Measurements from ENCODE around the gene TSC22D1.

TSC22D1 gene

GRCh38 chr13:44385401-44385800, 190.7 kb downstream of the TSC22D1 start:
- no peak for DNase-seq (ENCODE audit: low spot score)

- no peak for DNase-seq (ENCODE audit: low spot score)
Measured at GRCh38 chr13:44384778-44385177, 191.4 kb downstream of the TSC22D1 start.

GRCh38 chr13:44383945-44384344, 192.2 kb downstream of the TSC22D1 start:
- DNase-seq (ENCODE audit: low spot score) = no peak

GRCh38 chr13:44382635-44383145, 193.4 kb downstream of the TSC22D1 start:
- no peak for DNase-seq (ENCODE audit: low spot score)

Data from SK-N-DZ (cell line).